Sigmoid colon (tissue), 7 donors: ENCODE measurements around the gene C1RL. TPM values are rescaled to one million over a fixed set of nuclear protein-coding genes. Genes with fewer than 3 reads are reported as not detected.

Experiments used
- DNase-seq: peaks from one replicate; pipeline ENCODE4 v3.0.0-alpha.2; 2019
- H3K27ac ChIP-seq, 4 donors: fragments of 200-600 bp; sonication (generic); one replicate each; pipeline ENCODE4 v1.5.1; 2016 to 2019; ENCODE audit warnings: mild to moderate bottlenecking in 1 of 4
- H3K27me3 ChIP-seq, 3 donors: fragments of 200-600 bp; sonication (generic); one replicate each; pipeline ENCODE4 v1.5.1; 2019; ENCODE audit warnings: mild to moderate bottlenecking in 1 of 3
- H3K36me3 ChIP-seq, 4 donors: fragments of 200-600 bp; sonication (generic); one replicate each; pipeline ENCODE4 v1.5.1; 2016 to 2019
- H3K4me1 ChIP-seq, 4 donors: fragments of 200-600 bp; sonication (generic); one replicate each; pipeline ENCODE4 v1.5.1; 2017 to 2019
- H3K4me3 ChIP-seq, 4 donors: fragments of 200-600 bp; sonication (generic); one replicate each; pipeline ENCODE4 v1.5.1; 2017 to 2019; ENCODE audit warnings: mild to moderate bottlenecking in 2 of 4, moderate library complexity in 1 of 4
- H3K9me3 ChIP-seq, 4 donors: fragments of 200-600 bp in 3 of 4; sonication (generic) in 3 of 4; one replicate each; pipeline versions ENCODE4 v1.5.1 to v1.6.1; 2013 to 2019
- CTCF ChIP-seq, 4 experiments: fragments of 450-650 bp in 3 of 4; fragments of 200-600 bp in 1 of 4; IDR thresholded peaks; one replicate each; pipeline ENCODE4 v1.5.1; 2016 to 2019; ENCODE audit warnings: antibody characterized with exemption in 4 of 4, mild to moderate bottlenecking in 3 of 4, moderate library complexity in 2 of 4
- EP300 ChIP-seq, 4 donors: sonication (generic); formaldehyde crosslinking; IDR thresholded peaks; one replicate each; pipeline ENCODE4 v1.6.1; 2017; ENCODE audit warnings: antibody characterized with exemption in 4 of 4
- POLR2A ChIP-seq, 2 donors: fragments of 450-650 bp; IDR thresholded peaks; one replicate each; pipeline ENCODE4 v1.6.1; 2016; ENCODE audit warnings: antibody characterized with exemption in 2 of 2, mild to moderate bottlenecking in 2 of 2, moderate library complexity in 2 of 2
- POLR2AphosphoS5 ChIP-seq, 4 donors: sonication (generic); formaldehyde crosslinking; IDR thresholded peaks; one replicate each; pipeline ENCODE4 v1.6.1; 2017; ENCODE audit warnings: antibody characterized with exemption in 4 of 4
- WGBS, 2 donors: extraction: QIAGEN DNeasy Blood & Tissue Kit; methylation state at CpG; one replicate each; pipeline ENCODE4 v1.1.7; 2013; 5-methylcytosine and 5-hydroxymethylcytosine counted together
- intact Hi-C: fragments of 100-400 bp; cut with DNase I; formaldehyde crosslinking; loops from one replicate; pipeline ENCODE4 v1.15.1; 2023
- polyA plus RNA-seq, 3 donors: library from polyadenylated mRNA; stranded (reverse); fragments of 200-250 nt; gene quantifications; one replicate each; pipeline ENCODE4 v1.2.3, GENCODE V29; 2013
- total RNA-seq, 4 donors: library from RNA; depleted of rRNA; stranded (reverse); fragments of >200 nt; gene quantifications; one replicate each; pipeline ENCODE4 v1.1.0, GENCODE V29; 2016
- donor health status: healthy with polysubstance abuse.
- donor health status: Bipolar disorder and iron deficiency.
- donor health status: healthy.

The C1RL gene
- total and polyA plus RNA-seq, 7 donors: 9.9 to 82.6 (median 45.5) TPM

DNA sequence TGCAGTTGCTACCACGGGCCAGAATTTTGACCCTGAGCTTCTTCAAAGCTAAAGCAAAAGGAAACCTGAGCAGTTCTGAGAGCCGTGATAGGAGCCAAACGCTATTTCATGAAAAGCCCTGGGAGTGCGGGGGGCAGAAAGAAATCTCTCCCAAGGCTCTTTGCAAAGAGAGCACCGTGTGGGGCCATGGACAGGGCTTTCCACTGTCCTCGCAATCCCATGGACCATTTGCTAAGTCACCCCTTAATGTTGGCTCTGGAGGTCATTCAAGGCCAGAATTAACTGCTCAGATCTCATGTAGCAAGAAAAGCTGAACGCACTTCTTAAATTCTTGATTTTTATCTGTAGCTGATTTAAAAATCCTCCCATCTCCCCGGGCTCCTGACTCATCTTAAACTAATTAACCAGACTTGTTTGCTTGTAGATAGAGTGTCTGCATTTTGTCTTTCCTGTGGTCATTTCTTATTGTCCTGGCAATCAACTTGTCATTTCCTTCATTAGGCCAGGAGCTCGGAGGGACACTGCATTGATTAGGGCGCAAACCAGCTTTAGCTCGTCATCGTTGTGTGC, 46.0 kb upstream of the C1RL start:
- H3K36me3 ChIP-seq: peaks cover 0 to 14% (median 2%) of the 10 kb centered on the region in 4 donors
- no peaks in the 10 kb centered on the region for H3K4me1 ChIP-seq

GRCh38 chr12:7154042-7154441, 45.0 kb upstream of the C1RL start:
- no peak for DNase-seq
- TF ChIP-seq EP300 (IDR thresholded peaks at IDR 0.05): no peak
- no peak for TF ChIP-seq POLR2AphosphoS5 (IDR thresholded peaks at IDR 0.05)
- TF ChIP-seq POLR2A (IDR thresholded peaks at IDR 0.05): no peak
- no peak for TF ChIP-seq CTCF (IDR thresholded peaks at IDR 0.05)
- peaks cover 0 to 23% (median 2%) of the 10 kb centered on the region in 4 donors for H3K36me3 ChIP-seq
- H3K4me1 ChIP-seq: no peaks in the 10 kb centered on the region
- no peak overlapping the region for H3K4me3 ChIP-seq
- no peaks in the 10 kb centered on the region for H3K9me3 ChIP-seq
- WGBS, 2 donors: 91 to 92% methylated on average over 6 of the region's 6 CpGs
- no peaks in the 10 kb centered on the region for H3K27me3 ChIP-seq
- no peak overlapping the region for H3K27ac ChIP-seq
- intact Hi-C loops: no loop called here

More for the DNA sequence above, 46.0 kb upstream of the C1RL start:
- Histone ChIP-seq H3K27ac (no peak overlapping the region), H3K27me3 (no peaks in the 10 kb centered on the region), H3K4me3 (no peak overlapping the region), H3K9me3 (no peaks in the 10 kb centered on the region)
- DNase-seq: no peak
- intact Hi-C loops: no loop called here
- TF ChIP-seq POLR2AphosphoS5 (IDR thresholded peaks at IDR 0.05) (no peak), CTCF (IDR thresholded peaks at IDR 0.05) (no peak), EP300 (IDR thresholded peaks at IDR 0.05) (no peak), POLR2A (IDR thresholded peaks at IDR 0.05) (no peak)
- WGBS, 2 donors: 88 to 90% methylated on average over 12 of the region's 12 CpGs

DNA sequence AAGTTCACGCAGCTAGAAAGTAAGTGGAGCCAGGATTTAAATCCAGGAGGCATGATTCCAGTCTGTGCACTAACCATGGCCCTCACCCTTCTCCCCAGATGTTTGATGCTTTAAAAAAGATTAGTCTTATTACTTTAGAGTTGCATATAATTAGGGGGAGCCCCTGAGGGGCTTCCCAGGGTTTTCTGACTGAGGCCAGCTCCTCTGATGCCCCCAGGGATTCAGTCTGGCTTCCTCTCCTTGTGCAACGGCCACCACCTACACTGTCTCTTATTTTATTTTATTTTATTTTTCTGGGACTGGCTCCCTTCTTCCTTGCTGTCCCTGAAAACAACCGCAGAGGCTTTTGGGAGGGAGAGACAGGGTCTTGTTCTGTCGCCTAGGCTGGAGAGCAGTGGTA, 43.8 kb upstream of the C1RL start:
- H3K27ac ChIP-seq: no peak overlapping the region
- no peak overlapping the region for H3K4me3 ChIP-seq
- no peaks in the 10 kb centered on the region for H3K4me1 ChIP-seq
- no peaks in the 10 kb centered on the region for H3K27me3 ChIP-seq
- WGBS, 2 donors: 87 to 94% methylated on average over 4 of the region's 4 CpGs
- intact Hi-C loops: no loop called here
- no peaks in the 10 kb centered on the region for H3K9me3 ChIP-seq
- peaks cover 0 to 26% (median 2%) of the 10 kb centered on the region in 4 donors for H3K36me3 ChIP-seq
- no peak for DNase-seq
- TF ChIP-seq CTCF (IDR thresholded peaks at IDR 0.05) (no peak), POLR2A (IDR thresholded peaks at IDR 0.05) (no peak), EP300 (IDR thresholded peaks at IDR 0.05) (no peak), POLR2AphosphoS5 (IDR thresholded peaks at IDR 0.05) (no peak)

DNA sequence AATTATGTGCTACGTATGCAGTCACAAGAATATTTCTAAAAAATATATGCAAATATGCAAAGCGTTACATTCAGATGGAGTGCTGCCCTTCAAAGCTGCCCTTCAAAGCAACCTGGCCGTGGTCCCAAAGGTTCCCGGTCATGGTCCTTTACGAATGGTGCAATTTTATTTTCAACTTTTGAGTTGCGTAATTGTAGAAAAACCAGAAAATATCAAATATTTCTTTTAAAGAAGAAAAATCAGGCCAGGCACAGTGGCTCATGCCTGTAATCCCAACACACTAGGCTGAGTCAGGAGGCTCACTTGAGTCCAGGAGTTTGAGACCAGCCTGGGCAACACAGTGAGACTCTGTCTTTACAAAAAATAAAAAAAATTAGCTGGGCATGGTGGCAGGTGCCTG, 42.5 kb upstream of the C1RL start:
- 94 to 96% methylated on average over 6 of the region's 6 CpGs for WGBS, 2 donors
- intact Hi-C loops: no loop called here
- Histone ChIP-seq H3K27ac (no peak overlapping the region), H3K36me3 (peaks cover 0 to 26% (median 2%) of the 10 kb centered on the region in 4 donors), H3K4me3 (no peak overlapping the region), H3K9me3 (no peaks in the 10 kb centered on the region), H3K27me3 (no peaks in the 10 kb centered on the region), H3K4me1 (no peaks in the 10 kb centered on the region)
- peak; percentile 58 for DNase-seq
- TF ChIP-seq CTCF (IDR thresholded peaks at IDR 0.05) (no peak), POLR2AphosphoS5 (IDR thresholded peaks at IDR 0.05) (no peak), POLR2A (IDR thresholded peaks at IDR 0.05) (no peak), EP300 (IDR thresholded peaks at IDR 0.05) (no peak)

- Histone ChIP-seq H3K27me3 (no peaks in the 10 kb centered on the region), H3K27ac (no peak overlapping the region), H3K36me3 (peaks cover 0 to 30% (median 2%) of the 10 kb centered on the region in 4 donors), H3K4me1 (no peaks in the 10 kb centered on the region), H3K4me3 (no peak overlapping the region), H3K9me3 (no peaks in the 10 kb centered on the region)
- 95 to 96% methylated on average over 6 of the region's 6 CpGs for WGBS, 2 donors
- TF ChIP-seq EP300 (IDR thresholded peaks at IDR 0.05) (no peak), POLR2AphosphoS5 (IDR thresholded peaks at IDR 0.05) (no peak), POLR2A (IDR thresholded peaks at IDR 0.05) (no peak), CTCF (IDR thresholded peaks at IDR 0.05) (no peak)
- DNase-seq: peak; percentile 58
- intact Hi-C loops: no loop called here
Observed at GRCh38 chr12:7150841-7151240, 41.8 kb upstream of the C1RL start.
